Left ventricle myocardium inferior (tissue), 1 donor: Measurements from ENCODE around the gene CELF3. TPM values are rescaled to one million over a fixed set of nuclear protein-coding genes. Genes with fewer than 3 reads are reported as not detected.

Experiments
- DNase-seq: peaks from one replicate; pipeline ENCODE4 v3.0.0-alpha.2; 2020
- H3K27ac ChIP-seq: fragments of 200-600 bp; replicated peaks from 2 replicates; pipeline ENCODE4 v1.8.0; 2021
- H3K27me3 ChIP-seq: fragments of 200-600 bp; 2 replicates; pipeline ENCODE4 v1.8.0; 2021; ENCODE audit warnings: low read depth
- H3K36me3 ChIP-seq: fragments of 200-600 bp; 2 replicates; pipeline ENCODE4 v1.8.0; 2021
- H3K4me1 ChIP-seq: fragments of 200-600 bp; 2 replicates; pipeline ENCODE4 v1.8.0; 2021
- H3K4me3 ChIP-seq: fragments of 200-600 bp; 2 replicates; pipeline ENCODE4 v1.8.0; 2021; ENCODE audit warnings: mild to moderate bottlenecking, moderate library complexity
- H3K9me3 ChIP-seq: fragments of 200-600 bp; replicated peaks from 2 replicates; pipeline ENCODE4 v1.8.0; 2021
- intact Hi-C: fragments of 100-400 bp; cut with micrococcal nuclease; formaldehyde crosslinking; loops from one replicate; pipeline ENCODE4 v1.11.0; 2022
- total RNA-seq: library from RNA; stranded (reverse); fragmentation: NEBNext Ultra II Directional; extraction: Animal tissue kit (Norgen Biotek cat#: 25700); gene quantifications from one replicate; pipeline ENCODE4 v1.2.1, GENCODE V29; 2021
- TF ChIP-seq, protein P1 (sequence below): fragments of 200-600 bp; IDR thresholded peaks from 2 replicates; pipeline ENCODE4 v1.8.0; 2021; ENCODE audit warnings: antibody characterized with exemption, mild to moderate bottlenecking, borderline replicate concordance
- donor health status: DM: no; HTN: yes; CAD: no; lungs with severe emphysema.

CELF3 gene
- total RNA-seq, 1 donor from 2014 or later = not detected

DNA sequence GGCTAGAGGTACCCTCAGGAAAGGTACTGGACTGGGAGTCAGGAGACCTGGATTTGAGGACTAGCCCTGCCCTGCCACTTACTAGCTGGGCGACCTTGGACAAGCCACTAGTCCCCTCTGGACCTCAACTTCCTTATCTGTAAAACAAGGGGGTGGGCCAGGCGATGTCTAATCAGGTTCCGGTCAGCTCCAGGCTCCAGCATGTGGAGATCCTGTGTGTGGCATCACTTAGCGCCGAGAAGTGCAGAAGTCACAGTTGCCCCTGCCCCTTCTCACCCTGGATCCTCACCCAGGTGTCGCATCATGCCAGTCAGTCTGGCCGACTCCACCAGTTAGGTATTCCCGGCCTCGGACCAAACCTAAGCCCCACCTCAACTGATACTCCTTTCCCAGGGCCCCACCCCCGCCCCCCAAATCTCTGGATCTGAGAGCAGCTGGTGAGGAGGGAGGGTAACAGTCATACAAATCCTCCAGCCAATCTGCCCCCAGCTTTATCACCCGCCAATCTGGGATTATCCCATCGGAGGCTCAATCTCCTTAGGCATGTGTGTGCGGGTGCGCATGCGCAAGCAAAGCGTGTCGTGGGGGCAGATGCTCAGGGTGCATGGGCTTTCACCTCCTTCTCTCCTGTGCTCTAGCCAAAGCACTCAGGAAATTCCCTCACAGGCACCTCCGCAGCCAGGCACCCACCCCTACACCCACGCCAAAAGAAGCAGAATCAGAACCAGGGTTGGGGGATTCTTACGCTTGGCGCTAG, 5.4 kb downstream of the CELF3 start:
- Histone ChIP-seq H3K27me3 (peaks cover 55% of the 10 kb centered on the region), H3K9me3 (no peaks in the 10 kb centered on the region), H3K36me3 (no peaks in the 10 kb centered on the region), H3K4me3 (no peak overlapping the region), H3K4me1 (no peaks in the 10 kb centered on the region), H3K27ac (no peak overlapping the region)
- TF ChIP-seq, protein P1, sequence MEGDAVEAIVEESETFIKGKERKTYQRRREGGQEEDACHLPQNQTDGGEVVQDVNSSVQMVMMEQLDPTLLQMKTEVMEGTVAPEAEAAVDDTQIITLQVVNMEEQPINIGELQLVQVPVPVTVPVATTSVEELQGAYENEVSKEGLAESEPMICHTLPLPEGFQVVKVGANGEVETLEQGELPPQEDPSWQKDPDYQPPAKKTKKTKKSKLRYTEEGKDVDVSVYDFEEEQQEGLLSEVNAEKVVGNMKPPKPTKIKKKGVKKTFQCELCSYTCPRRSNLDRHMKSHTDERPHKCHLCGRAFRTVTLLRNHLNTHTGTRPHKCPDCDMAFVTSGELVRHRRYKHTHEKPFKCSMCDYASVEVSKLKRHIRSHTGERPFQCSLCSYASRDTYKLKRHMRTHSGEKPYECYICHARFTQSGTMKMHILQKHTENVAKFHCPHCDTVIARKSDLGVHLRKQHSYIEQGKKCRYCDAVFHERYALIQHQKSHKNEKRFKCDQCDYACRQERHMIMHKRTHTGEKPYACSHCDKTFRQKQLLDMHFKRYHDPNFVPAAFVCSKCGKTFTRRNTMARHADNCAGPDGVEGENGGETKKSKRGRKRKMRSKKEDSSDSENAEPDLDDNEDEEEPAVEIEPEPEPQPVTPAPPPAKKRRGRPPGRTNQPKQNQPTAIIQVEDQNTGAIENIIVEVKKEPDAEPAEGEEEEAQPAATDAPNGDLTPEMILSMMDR = no peak
- DNase-seq = no peak
- intact Hi-C loops = no loop called here

DNA sequence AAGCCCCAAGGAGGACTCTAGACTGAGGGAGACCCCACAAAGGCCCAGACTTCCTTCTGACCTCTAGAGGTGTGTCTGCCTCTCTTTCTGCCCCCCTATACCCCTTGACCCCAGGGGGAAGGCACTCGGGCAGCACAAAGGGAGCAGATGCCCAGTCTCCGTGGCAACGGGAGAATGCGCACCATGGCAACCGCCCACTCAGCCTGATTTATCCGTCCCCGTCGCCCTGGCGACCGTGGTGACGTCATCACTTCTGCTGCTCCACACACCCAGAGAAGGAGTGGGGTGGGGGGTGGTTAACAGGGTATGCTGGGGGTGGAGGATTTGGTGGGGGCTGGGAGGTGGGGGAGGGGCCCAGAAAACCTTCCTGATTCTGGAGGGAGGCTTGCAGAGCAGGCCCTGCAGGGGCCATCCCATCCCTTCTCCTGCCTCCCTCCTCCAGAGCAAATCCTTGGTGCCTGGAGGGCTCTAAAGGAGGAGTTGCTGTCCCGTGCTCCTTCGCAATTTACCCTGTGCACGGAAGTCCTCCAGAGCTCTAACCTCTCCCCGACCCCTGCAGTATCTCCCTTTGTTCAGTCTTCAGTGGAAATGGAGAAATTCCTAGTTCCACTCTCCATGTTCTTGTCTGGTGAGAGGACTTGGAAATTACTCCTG, 6.3 kb downstream of the CELF3 start:
- TF ChIP-seq, protein P1 = no peak
- Histone ChIP-seq H3K4me3 (no peak overlapping the region), H3K4me1 (no peaks in the 10 kb centered on the region), H3K36me3 (no peaks in the 10 kb centered on the region), H3K27me3 (peaks cover 49% of the 10 kb centered on the region), H3K27ac (no peak overlapping the region), H3K9me3 (no peaks in the 10 kb centered on the region)
- DNase-seq = no peak
- intact Hi-C loops = no loop called here

DNA sequence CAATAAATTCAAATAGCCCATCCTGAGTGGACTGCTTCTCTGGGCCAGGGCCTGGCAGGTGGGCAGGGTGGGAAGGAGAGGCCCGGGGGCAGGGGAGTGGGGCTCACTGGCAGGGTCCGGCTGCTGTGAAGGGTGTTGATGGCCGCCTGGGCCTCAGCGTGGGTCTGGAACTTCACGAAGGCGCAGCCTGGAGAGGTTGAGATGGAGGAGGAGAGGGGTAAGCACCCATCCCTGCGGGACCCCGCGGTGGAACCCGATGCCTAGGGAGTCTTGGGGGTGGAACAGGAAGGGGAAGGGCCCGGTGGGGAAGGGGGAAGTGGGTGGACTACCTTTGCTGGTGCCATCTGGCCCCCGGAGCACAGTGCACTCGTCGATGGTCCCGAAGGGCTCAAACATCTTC, 7.7 kb downstream of the CELF3 start:
- TF ChIP-seq, protein P1 = no peak
- intact Hi-C loops = no loop called here
- Histone ChIP-seq H3K4me1 (no peaks in the 10 kb centered on the region), H3K27ac (no peak overlapping the region), H3K27me3 (peaks cover 36% of the 10 kb centered on the region), H3K4me3 (no peak overlapping the region), H3K9me3 (no peaks in the 10 kb centered on the region), H3K36me3 (no peaks in the 10 kb centered on the region)
- DNase-seq = no peak

DNA sequence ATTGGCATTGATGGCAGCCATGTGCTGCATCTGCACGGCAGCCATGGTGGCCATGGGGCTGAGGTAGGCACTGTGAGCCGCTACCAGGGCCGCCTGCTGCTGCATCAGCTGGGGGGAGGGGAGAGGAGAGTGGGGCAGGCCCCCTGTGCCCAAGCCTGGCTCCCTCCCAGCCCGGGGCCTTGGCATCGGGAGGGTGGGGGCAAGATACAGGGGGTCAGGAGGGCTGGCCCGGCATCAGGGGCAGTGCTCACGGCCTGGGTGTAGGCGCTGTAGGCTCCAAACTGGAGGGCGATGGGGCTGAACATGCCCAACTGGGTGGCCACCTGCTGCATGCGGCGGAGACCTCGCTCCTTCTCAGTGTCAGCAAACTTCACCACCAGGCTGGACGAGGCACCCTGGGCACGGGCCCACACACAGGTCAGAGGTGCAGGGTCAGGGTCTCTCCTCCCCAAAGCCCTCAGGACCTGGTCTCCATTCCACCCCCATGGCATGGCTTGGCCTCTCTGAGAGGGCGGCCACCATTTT, 9.0 kb downstream of the CELF3 start:
- Histone ChIP-seq H3K27ac (no peak overlapping the region), H3K4me1 (no peaks in the 10 kb centered on the region), H3K27me3 (peaks cover 25% of the 10 kb centered on the region), H3K4me3 (no peak overlapping the region), H3K9me3 (no peaks in the 10 kb centered on the region), H3K36me3 (no peaks in the 10 kb centered on the region)
- intact Hi-C loops = no loop called here
- DNase-seq = no peak
- TF ChIP-seq, protein P1 = no peak

DNA sequence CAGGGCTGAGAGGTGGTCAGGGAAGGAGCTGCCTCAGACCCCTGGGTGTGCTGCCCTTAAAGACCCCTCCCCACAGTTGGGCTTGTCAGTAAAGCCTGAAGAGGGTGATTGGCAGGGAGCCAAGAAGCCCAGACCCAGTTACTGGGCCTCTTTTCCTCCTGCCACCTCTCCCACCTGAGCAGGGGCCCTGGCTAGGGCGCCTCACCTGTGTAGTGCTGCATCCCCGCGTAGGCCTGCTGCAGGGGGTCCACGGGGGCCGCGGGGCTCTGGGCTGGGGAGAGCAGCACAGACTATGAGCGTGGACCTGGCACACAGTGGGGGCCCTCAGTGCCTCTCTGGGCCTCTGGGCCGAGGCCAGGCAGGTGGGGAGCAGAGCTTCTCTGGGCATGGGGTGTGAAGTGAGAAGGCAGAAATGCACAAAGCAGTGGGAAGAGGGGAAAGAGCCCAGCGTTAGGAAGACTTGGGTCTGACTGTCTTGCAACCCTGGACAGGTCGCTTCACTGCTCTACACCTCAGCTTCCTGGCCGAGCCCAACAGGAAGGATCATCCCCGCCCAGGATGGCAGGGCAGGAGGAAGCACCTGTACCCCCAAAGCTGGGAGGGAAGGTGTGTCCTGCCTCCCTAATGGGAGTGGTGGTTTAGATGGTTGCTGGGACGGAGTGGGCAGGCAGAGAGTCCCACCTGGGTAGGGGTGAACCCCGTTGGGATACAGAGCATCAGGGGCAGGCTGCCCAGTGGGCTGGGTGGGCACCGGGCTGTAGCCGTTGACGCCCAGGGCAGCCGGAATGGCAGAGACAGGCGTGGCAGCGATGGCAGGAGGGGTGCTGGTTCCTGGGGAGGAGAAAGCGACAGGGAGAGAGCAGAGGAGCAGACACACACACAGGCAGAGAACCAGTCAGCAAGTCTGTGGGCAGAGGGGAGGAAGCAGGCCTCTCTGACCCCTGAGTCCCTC, 9.9 kb downstream of the CELF3 start:
- peaks cover 5% of the 10 kb centered on the region for H3K36me3 ChIP-seq
- DNase-seq = no peak
- intact Hi-C loops = no loop called here
- no peak overlapping the region for H3K27ac ChIP-seq
- no peaks in the 10 kb centered on the region for H3K4me1 ChIP-seq
- TF ChIP-seq, protein P1 = no peak
- H3K9me3 ChIP-seq = no peaks in the 10 kb centered on the region
- no peak overlapping the region for H3K4me3 ChIP-seq
- H3K27me3 ChIP-seq = peaks cover 16% of the 10 kb centered on the region
